MM.1S (cell line): ENCODE measurements around the gene PRSS36.
"Not testable (repeated sequence)": the region's sequence is repeated elsewhere in the genome, so short reads cannot be mapped to it uniquely, and the experiment has no call there.

Experiments used
- EZH2 ChIP-seq: fragments of 300-600 bp; sonication (generic); optimal IDR thresholded peaks from 2 replicates; pipeline ENCODE3; 2017; ENCODE audit warnings: low read depth, mild to moderate bottlenecking, antibody characterized with exemption, low read length, mixed read lengths
- EZH2phosphoT487 ChIP-seq: fragments of 300-600 bp; sonication (generic); IDR thresholded peaks from 2 replicates; pipeline ENCODE4 v1.6.1; 2018; ENCODE audit warnings: antibody characterized with exemption, low read length
- TF ChIP-seq, protein P1 (sequence below): fragments of 300-600 bp; sonication (generic); IDR thresholded peaks from 2 replicates; pipeline ENCODE4 v1.5.1; 2016; ENCODE audit warnings: antibody characterized with exemption, low read length, mixed read lengths

DNA sequence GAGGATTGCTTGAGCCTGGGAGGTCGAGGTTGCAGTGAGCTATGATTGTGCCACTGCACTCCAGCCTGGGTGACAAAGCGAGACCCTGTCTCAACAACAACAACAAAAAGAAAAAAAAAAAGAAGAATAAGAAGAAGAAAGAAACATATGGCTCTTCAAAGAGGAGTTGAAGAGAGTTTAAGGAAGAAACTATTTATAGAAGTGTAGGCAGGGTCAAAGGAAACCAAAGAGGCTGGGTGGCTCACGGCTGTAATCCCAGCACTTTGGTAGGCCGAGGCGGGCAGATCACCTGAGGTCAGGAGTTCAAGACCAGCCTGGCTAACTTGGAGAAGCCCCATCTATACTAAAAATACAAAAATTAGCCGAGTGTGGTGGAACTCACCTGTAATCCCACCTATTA lies 1.1 kb upstream of the PRSS36 start:
- TF ChIP-seq, protein P1, sequence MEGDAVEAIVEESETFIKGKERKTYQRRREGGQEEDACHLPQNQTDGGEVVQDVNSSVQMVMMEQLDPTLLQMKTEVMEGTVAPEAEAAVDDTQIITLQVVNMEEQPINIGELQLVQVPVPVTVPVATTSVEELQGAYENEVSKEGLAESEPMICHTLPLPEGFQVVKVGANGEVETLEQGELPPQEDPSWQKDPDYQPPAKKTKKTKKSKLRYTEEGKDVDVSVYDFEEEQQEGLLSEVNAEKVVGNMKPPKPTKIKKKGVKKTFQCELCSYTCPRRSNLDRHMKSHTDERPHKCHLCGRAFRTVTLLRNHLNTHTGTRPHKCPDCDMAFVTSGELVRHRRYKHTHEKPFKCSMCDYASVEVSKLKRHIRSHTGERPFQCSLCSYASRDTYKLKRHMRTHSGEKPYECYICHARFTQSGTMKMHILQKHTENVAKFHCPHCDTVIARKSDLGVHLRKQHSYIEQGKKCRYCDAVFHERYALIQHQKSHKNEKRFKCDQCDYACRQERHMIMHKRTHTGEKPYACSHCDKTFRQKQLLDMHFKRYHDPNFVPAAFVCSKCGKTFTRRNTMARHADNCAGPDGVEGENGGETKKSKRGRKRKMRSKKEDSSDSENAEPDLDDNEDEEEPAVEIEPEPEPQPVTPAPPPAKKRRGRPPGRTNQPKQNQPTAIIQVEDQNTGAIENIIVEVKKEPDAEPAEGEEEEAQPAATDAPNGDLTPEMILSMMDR: not testable (repeated sequence)
- TF ChIP-seq EZH2, EZH2phosphoT487: not testable (repeated sequence)
